Peyer's patch (tissue), 4 donors: ENCODE measurements around the gene HNRNPLL.
"Not testable (repeated sequence)": the region's sequence is repeated elsewhere in the genome, so short reads cannot be mapped to it uniquely, and the experiment has no call there.

Experiments
- POLR2A ChIP-seq, 2 donors: fragments of 450-650 bp; IDR thresholded peaks; one replicate each; pipeline ENCODE4 v1.5.1; 2017; ENCODE audit warnings: antibody characterized with exemption in 2 of 2, mild to moderate bottlenecking in 2 of 2, moderate library complexity in 2 of 2
- TF ChIP-seq, protein P1 (sequence below), 6 experiments: fragments of 450-650 bp in 4 of 6; fragments of 200-600 bp in 2 of 6; sonication (generic) in 1 of 6; IDR thresholded peaks; one replicate each; pipeline ENCODE4 v1.5.1; 2017 to 2019; ENCODE audit warnings: antibody characterized with exemption in 6 of 6, mild to moderate bottlenecking in 3 of 6, moderate library complexity in 1 of 6

DNA sequence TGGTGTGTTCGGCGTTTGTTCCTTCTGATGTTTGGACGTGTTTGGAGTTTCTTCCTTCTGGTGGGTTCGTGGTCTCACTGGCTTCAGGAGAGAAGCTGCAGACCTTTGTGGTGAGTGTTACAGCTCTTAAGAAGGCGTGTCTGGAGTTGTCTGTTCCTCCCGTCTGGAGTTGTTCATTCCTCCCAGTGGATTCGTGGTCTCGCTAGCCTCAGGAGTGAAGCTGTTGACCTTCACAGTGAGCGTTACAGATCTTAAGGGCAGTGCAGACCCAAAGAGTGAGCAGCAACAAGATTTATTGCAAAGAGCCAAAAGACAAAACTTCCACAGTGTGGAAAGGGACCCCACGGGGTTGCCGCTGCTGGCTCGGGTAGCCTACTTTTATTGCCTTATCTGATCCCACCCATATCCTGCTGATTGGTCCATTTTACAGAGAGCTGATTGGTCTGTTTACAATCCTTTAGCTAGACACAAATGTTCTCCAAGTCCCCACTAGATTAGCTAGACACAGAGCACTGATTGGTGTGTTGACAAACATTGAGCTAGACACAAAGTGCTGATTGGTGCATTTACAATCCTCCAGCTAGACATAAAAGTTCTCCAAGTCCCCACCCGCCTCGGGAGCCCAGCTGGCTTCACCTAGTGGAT lies 39.8 kb upstream of the HNRNPLL start:
- TF ChIP-seq, protein P1, sequence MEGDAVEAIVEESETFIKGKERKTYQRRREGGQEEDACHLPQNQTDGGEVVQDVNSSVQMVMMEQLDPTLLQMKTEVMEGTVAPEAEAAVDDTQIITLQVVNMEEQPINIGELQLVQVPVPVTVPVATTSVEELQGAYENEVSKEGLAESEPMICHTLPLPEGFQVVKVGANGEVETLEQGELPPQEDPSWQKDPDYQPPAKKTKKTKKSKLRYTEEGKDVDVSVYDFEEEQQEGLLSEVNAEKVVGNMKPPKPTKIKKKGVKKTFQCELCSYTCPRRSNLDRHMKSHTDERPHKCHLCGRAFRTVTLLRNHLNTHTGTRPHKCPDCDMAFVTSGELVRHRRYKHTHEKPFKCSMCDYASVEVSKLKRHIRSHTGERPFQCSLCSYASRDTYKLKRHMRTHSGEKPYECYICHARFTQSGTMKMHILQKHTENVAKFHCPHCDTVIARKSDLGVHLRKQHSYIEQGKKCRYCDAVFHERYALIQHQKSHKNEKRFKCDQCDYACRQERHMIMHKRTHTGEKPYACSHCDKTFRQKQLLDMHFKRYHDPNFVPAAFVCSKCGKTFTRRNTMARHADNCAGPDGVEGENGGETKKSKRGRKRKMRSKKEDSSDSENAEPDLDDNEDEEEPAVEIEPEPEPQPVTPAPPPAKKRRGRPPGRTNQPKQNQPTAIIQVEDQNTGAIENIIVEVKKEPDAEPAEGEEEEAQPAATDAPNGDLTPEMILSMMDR (IDR thresholded peaks at IDR 0.05), result not testable (repeated sequence)
- not testable (repeated sequence) for TF ChIP-seq POLR2A (IDR thresholded peaks at IDR 0.05)
